ENCODE results near the gene PI4KB.
"Not testable (repeated sequence)": the region's sequence is repeated elsewhere in the genome, so short reads cannot be mapped to it uniquely, and the experiment has no call there.

The PI4KB gene

DNA sequence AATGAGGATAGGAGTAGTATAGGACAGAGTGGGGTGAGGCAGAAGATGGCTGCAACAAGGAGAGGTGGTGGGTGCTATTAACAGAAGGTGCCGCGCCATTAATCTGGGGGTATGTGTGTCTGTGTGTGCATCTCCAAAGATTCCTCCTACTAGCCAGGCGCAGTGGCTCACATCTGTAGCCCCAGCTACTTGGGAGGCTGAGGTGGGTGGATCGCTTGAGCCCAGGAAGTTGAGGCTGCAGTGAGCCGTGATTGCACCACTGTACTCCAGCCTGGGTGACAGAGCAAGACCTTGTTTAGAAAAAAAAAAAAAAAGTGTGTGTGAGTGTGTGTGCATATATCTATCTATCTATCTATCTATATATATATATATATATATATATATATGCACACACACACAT is 51.9 kb downstream of the PI4KB start:
- not testable (repeated sequence) for DNase-seq

DNA sequence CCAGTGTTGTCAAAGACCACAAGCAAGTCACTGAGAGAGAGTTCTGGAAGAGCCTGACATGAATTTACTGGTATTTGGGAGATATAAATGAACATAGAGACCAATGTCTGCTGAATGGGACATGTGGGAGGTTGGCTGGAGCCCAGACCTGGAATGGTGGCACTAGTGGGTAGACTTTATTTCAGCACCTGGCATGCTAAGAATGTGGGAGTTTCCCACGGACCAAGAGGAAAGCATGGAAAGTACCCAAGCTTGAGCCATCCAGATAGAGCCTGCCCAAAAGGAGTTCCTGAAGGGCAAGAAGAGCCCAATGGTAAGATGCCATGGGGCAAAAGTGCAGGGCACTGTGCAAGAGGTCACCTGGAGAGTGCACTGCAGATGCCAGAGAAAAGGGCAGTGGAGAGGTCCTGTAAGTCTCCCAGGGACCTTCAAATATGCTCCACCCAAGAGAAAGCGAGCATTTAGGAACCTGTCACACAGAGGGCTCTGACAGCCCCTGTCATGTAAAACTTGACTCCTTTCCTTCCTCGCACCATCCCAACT is 53.2 kb downstream of the PI4KB start:
- DNase-seq, result no peak

DNA sequence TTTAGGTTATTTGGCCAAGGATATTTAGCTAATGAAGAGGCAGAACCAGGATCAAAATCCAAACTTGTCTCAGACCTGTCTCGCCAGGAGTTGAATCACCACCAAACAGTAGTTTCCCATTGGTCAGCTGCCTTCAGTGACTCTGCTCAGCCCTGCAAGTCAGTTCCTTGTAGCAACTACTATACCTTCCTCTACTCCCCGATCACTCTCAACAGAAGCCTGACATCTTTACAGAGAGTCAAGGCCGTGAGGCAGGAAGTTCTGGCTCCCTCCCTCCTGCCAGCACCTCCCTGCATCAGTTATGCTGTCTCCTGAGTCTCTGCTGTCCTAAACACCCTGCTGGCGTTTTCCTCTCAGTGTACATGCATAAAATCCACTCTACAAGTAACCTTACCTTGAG is 59.5 kb downstream of the PI4KB start:
- no peak for DNase-seq

GRCh38 chr1:151266821-151267220 is 60.4 kb downstream of the PI4KB start:
- no peak for DNase-seq

- DNase-seq, result no peak
Observed at GRCh38 chr1:151266315-151266714, 60.9 kb downstream of the PI4KB start.

DNA sequence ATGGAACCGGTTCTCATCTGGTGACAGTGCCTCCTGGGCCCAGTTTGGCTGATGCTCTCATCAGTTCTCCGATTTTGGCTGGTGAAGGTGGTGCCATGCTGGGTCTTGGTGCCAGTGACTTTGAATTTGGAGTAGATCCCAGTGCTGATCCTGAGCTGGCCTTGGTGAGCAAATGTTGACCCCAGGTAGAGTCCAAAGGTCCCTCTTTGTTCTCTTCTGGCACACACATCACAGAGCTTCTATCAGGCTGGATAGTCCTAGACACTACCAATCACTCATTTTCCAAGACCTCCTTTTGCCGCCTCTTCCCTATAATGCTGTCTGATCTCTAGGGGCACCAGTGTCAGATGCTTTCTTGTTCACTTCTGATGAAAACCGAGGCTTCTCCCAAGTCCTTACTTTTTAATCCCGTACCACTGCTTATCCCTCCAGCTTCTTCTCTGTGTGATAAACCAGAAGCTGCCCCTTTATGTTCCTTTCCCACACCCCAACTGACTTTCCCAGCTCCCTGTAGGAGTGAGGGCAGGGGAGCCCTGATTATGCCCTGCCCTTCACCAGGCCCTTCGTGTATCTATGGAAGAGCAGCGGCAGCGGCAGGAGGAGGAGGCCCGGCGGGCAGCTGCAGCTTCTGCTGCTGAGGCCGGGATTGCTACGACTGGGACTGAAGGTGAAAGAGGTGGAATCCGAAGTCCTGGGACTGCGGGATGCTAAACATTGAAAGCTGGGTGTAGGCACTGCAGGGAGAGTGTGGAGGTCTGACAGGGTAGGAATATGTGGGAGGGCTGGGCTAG is 61.6 kb downstream of the PI4KB start:
- no peak for DNase-seq

DNA sequence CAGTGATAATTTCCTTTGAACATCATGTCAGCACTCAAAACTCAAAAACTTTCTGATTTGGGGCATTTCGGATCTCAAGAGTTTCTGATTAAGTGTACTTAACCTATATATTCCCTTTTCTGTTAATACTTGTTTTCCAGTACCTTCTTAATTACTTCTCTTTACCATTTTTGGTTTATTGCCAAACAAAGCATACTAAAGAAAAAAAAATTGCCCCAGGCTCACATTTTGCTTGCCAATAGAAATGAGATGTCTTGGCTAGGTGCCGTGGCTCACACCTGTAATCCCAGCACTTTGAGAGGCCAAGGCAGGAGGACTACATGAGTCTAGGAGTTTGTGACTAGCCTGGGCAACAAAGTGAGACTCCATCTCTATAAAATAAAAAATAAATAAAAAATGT is 67.9 kb downstream of the PI4KB start:
- DNase-seq, result no peak

DNA sequence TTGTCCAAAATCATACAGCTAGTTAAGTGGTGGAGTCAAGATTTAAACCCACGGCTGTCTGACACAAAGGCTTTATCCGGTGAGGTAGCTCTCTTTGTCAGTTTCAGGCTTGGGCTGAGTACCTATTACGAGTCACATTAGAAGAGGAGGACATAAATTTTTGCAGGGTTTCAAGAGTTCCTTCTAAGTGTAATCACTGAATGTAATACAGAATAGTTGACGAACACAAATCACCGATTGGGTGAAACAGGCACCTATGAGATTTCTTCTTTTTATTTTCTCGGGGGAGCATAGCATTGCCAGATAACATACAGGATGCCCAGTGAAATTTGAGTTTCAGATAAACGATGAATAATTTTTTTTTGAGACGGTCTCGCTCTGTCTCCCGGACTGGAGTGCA is 71.8 kb downstream of the PI4KB start:
- DNase-seq, result no peak

DNA sequence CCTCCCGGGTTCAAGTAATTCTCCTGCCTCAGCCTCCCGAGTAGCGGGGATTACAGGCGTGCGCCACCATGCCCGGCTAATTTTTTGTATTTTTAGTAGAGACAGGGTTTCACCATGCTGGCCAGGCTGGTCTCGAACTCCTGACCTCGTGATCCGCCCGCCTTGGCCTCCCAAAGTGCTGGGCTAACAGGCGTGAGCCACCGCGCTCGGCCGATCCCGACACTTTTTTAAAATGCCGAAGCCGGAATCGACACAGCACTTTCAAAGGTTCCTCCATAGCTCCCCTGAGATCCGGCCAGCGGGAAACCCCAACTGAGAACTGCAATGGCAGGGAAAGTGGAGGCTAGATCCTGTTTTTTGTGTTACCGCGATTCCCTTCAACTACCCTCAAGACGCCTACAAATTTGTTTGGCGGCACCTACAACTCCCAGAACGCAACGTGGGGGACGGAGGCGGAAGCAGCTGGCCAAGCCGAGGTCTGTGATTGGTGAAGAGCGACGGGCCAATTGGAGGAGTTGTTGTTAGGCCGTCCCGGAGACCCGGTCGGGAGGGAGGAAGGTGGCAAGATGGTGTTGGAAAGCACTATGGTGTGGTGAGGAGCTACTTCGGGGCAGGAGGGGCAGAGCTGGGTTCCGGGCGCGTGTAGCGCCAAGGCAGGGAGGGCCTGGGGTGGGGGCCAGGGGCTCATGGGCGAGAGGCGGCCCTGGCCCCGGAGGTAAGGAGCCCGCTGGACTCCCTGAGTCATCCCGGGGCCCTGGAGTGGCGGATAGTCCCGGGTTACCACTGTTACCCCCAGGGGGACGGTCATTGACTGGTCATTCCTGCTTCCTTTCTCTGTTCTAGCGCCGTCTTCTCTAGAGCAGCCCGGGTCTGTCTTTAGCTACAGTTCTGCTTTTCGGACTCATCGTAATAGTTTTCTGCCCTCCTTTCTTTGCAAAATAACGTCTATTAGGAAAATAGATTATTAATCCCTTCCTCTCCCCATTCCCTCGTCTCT is 72.7 kb downstream of the PI4KB start, which contains the start of gene PSMD4:
Gene PSMD4 (plus strand): TSS at position 518 of the 997 bp plus-strand sequence. CDS start 49 bp downstream, at position 567.
- DNase-seq, result peak; percentile 97

- peak; percentile 49 for DNase-seq
Observed at GRCh38 chr1:151251656-151252470, 75.4 kb downstream of the PI4KB start.

DNA sequence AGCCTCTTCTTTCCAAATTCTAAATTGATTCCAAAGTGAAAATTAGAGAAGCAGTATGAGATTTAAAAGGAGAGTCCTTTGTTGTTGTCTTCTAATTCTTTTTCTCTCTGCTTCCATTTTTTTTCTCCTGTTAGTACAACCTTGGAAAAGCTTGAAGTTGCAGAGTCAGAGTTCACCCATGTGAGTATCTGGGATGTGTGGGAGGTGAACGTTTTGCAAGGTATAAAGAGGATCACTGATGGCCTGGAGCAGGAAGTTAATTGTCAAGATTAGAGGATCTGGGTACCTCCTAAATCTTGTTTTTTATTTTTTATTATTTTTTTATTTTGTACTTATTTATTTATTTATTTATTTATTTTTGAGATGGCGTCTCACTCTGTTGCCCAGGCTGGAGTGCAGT is 80.4 kb downstream of the PI4KB start:
- DNase-seq, result no peak

GRCh38 chr1:151243683-151244216 is 83.5 kb downstream of the PI4KB start:
- no peak for DNase-seq

DNA sequence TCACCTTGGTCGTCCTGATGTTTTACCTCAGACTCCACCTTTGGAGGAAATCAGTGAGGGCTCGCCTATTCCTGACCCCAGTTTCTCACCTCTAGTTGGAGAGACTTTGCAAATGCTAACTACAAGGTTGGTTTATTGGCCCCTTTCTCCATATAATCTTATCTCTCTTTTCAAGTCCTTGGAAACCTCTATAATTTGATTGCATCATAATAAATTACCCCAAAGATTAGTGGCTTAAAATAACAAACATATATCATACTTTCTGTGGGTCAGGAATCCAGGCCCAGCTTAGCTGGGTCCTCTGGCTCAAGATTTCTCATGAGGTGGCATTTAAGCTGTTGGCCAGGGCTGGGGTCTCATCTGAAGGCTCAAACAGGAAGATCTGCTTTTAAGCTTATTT is 84.8 kb downstream of the PI4KB start:
- DNase-seq, result no peak

Measured in right forelimb (tissue), 1 donor.